Measurements from ENCODE around the gene RBMS2. TPM values are rescaled to one million over a fixed set of nuclear protein-coding genes. Genes with fewer than 3 reads are reported as not detected.

RBMS2 gene
- total RNA-seq, 1 experiment from 2014 or later: 62.7 TPM

- no peak overlapping the region for H3K27ac Mint-ChIP-seq (ENCODE audit: low read depth, unreplicated experiment)
- ChIA-PET CTCF (interaction anchor here (0.5 to 3.4 kb wide), 6 partner anchors 12 to 263 kb away, joined by 3 to 28 read pairs (median 4); partner anchors contain the start of gene CNPY2), POLR2A (interaction anchor here (1.0 to 2.5 kb wide), 2 partner anchors 13 to 65 kb away, joined by 3 to 9 read pairs; no protein-coding TSS in a partner anchor)
Observed at GRCh38 chr12:56578983-56579546, 57.4 kb downstream of the RBMS2 start.

GRCh38 chr12:56581418-56582145 lies 60.0 kb downstream of the RBMS2 start:
- peak; percentile 27 for DNase-seq (ENCODE audit: unreplicated experiment)
- H3K27me3 Mint-ChIP-seq (ENCODE audit: insufficient read depth, unreplicated experiment): no peaks in the 10 kb centered on the region
- H3K27ac Mint-ChIP-seq (ENCODE audit: low read depth, unreplicated experiment): peak overlapping the region; percentile 28
- no peak overlapping the region for H3K4me3 Mint-ChIP-seq (ENCODE audit: unreplicated experiment)
- H3K36me3 Mint-ChIP-seq (ENCODE audit: insufficient read depth, unreplicated experiment): peaks cover 59% of the 10 kb centered on the region
- no TSS peak for BruUV-seq (replicated peaks)
- H3K9me3 Mint-ChIP-seq (ENCODE audit: unreplicated experiment): no peaks in the 10 kb centered on the region
- peaks cover 12% of the 10 kb centered on the region for H3K4me1 Mint-ChIP-seq (ENCODE audit: insufficient read depth, unreplicated experiment)
- ChIA-PET POLR2A (interaction anchor here (0.6 to 2.5 kb wide), 5 partner anchors 8 to 410 kb away, joined by 3 to 9 read pairs (median 4); no protein-coding TSS in a partner anchor), CTCF (interaction anchor here (0.7 to 3.4 kb wide), 6 partner anchors 10 to 70 kb away, joined by 3 to 28 read pairs (median 4); no protein-coding TSS in a partner anchor)
- intact Hi-C loops (cut with micrococcal nuclease): no loop called here
- TF ChIP-seq CTCF (IDR thresholded peaks at IDR 0.05; ENCODE audit: unreplicated experiment): no peak

More at GRCh38 chr12:56578983-56579546, 57.4 kb downstream of the RBMS2 start:
- intact Hi-C loops (cut with micrococcal nuclease): no loop called here
- no peak for DNase-seq (ENCODE audit: unreplicated experiment)
- peaks cover 12% of the 10 kb centered on the region for H3K4me1 Mint-ChIP-seq (ENCODE audit: insufficient read depth, unreplicated experiment)
- H3K9me3 Mint-ChIP-seq (ENCODE audit: unreplicated experiment): no peaks in the 10 kb centered on the region
- no peak overlapping the region for H3K4me3 Mint-ChIP-seq (ENCODE audit: unreplicated experiment)
- no peak for TF ChIP-seq CTCF (IDR thresholded peaks at IDR 0.05; ENCODE audit: unreplicated experiment)
- H3K36me3 Mint-ChIP-seq (ENCODE audit: insufficient read depth, unreplicated experiment): peaks cover 71% of the 10 kb centered on the region
- no TSS peak for BruUV-seq (replicated peaks)
- no peaks in the 10 kb centered on the region for H3K27me3 Mint-ChIP-seq (ENCODE audit: insufficient read depth, unreplicated experiment)

- CTCF ChIA-PET: interaction anchor here (0.9 to 9.4 kb wide), 4 partner anchors 10 to 71 kb away, joined by 3 to 90 read pairs (median 4); no protein-coding TSS in a partner anchor
- DNase-seq (ENCODE audit: unreplicated experiment): no peak
- H3K9me3 Mint-ChIP-seq (ENCODE audit: unreplicated experiment): no peaks in the 10 kb centered on the region
- peaks cover 76% of the 10 kb centered on the region for H3K36me3 Mint-ChIP-seq (ENCODE audit: insufficient read depth, unreplicated experiment)
- no peak overlapping the region for H3K4me3 Mint-ChIP-seq (ENCODE audit: unreplicated experiment)
- H3K4me1 Mint-ChIP-seq (ENCODE audit: insufficient read depth, unreplicated experiment): peaks cover 12% of the 10 kb centered on the region
- BruUV-seq (replicated peaks): no TSS peak
- H3K27me3 Mint-ChIP-seq (ENCODE audit: insufficient read depth, unreplicated experiment): no peaks in the 10 kb centered on the region
- no peak for TF ChIP-seq CTCF (IDR thresholded peaks at IDR 0.05; ENCODE audit: unreplicated experiment)
- POLR2A ChIA-PET: interaction anchor here (1.0 kb wide), 1 partner anchor 50 kb away, joined by 3 read pairs; no protein-coding TSS in a partner anchor
- no peak overlapping the region for H3K27ac Mint-ChIP-seq (ENCODE audit: low read depth, unreplicated experiment)
- intact Hi-C loops (cut with micrococcal nuclease): no loop called here
Observed at GRCh38 chr12:56585098-56585497, 63.5 kb downstream of the RBMS2 start.

GRCh38 chr12:56589783-56590182 lies 68.2 kb downstream of the RBMS2 start:
- ChIA-PET CTCF (interaction anchor here (0.6 to 9.4 kb wide), 14 partner anchors 10 to 374 kb away, joined by 3 to 90 read pairs (median 4); no protein-coding TSS in a partner anchor), POLR2A (interaction anchor here (0.7 to 2.0 kb wide), 5 partner anchors 9 to 471 kb away, joined by 3 to 5 read pairs (median 4); no protein-coding TSS in a partner anchor)
- no peak for TF ChIP-seq CTCF (IDR thresholded peaks at IDR 0.05; ENCODE audit: unreplicated experiment)
- Mint-ChIP-seq H3K27ac (ENCODE audit: low read depth, unreplicated experiment) (no peak overlapping the region), H3K27me3 (ENCODE audit: insufficient read depth, unreplicated experiment) (no peaks in the 10 kb centered on the region), H3K36me3 (ENCODE audit: insufficient read depth, unreplicated experiment) (peaks cover 69% of the 10 kb centered on the region), H3K9me3 (ENCODE audit: unreplicated experiment) (no peaks in the 10 kb centered on the region), H3K4me3 (ENCODE audit: unreplicated experiment) (no peak overlapping the region), H3K4me1 (ENCODE audit: insufficient read depth, unreplicated experiment) (peaks cover 10% of the 10 kb centered on the region)
- intact Hi-C loops (cut with micrococcal nuclease): no loop called here
- no peak for DNase-seq (ENCODE audit: unreplicated experiment)
- BruUV-seq (replicated peaks): no TSS peak

All from MCF 10A (cell line).